HG03095 (cell line): ENCODE results near the gene SHISA9.

Experiments used
- ATAC-seq: cut with Tn5 transposase; IDR thresholded peaks from one replicate; pipeline ENCODE4 v1.9.1; 2021; ENCODE audit warnings: moderate library complexity; ENCODE audit not compliant: unreplicated experiment

The SHISA9 gene

GRCh38 chr16:13064821-13065220, 163.4 kb downstream of the SHISA9 start:
- no peak for ATAC-seq

GRCh38 chr16:13067648-13068047, 166.2 kb downstream of the SHISA9 start:
- ATAC-seq, result no peak

GRCh38 chr16:13068912-13069583, 167.7 kb downstream of the SHISA9 start:
- ATAC-seq, result no peak

- no peak for ATAC-seq
Observed at GRCh38 chr16:13070268-13070667, 168.9 kb downstream of the SHISA9 start.

GRCh38 chr16:13076878-13077277, 175.5 kb downstream of the SHISA9 start:
- ATAC-seq, result no peak

GRCh38 chr16:13077816-13078215, 176.4 kb downstream of the SHISA9 start:
- no peak for ATAC-seq

- ATAC-seq, result no peak
Observed at GRCh38 chr16:13080531-13080930, 179.1 kb downstream of the SHISA9 start.

GRCh38 chr16:13081825-13082331, 180.5 kb downstream of the SHISA9 start:
- ATAC-seq, result no peak

GRCh38 chr16:13083681-13084080, 182.3 kb downstream of the SHISA9 start:
- ATAC-seq, result no peak

GRCh38 chr16:13084331-13084730, 182.9 kb downstream of the SHISA9 start:
- no peak for ATAC-seq

GRCh38 chr16:13093661-13094060, 192.3 kb downstream of the SHISA9 start:
- no peak for ATAC-seq

- no peak for ATAC-seq
Observed at GRCh38 chr16:13095061-13095460, 193.7 kb downstream of the SHISA9 start.

- no peak for ATAC-seq
Observed at GRCh38 chr16:13098536-13098935, 197.1 kb downstream of the SHISA9 start.

GRCh38 chr16:13099822-13100221, 198.4 kb downstream of the SHISA9 start:
- ATAC-seq, result no peak

GRCh38 chr16:13100970-13101369, 199.6 kb downstream of the SHISA9 start:
- ATAC-seq, result no peak

- ATAC-seq, result no peak
Observed at GRCh38 chr16:13101828-13102227, 200.4 kb downstream of the SHISA9 start.

- ATAC-seq, result no peak
Observed at GRCh38 chr16:13102401-13102800, 201.0 kb downstream of the SHISA9 start.

GRCh38 chr16:13103831-13104530, 202.6 kb downstream of the SHISA9 start:
- no peak for ATAC-seq

GRCh38 chr16:13104772-13105171, 203.4 kb downstream of the SHISA9 start:
- ATAC-seq, result no peak

- no peak for ATAC-seq
Observed at GRCh38 chr16:13105427-13105826, 204.0 kb downstream of the SHISA9 start.

GRCh38 chr16:13106464-13106863, 205.1 kb downstream of the SHISA9 start:
- ATAC-seq, result no peak

- ATAC-seq, result no peak
Observed at GRCh38 chr16:13108126-13108525, 206.7 kb downstream of the SHISA9 start.
